ENCODE data around the gene LRP8. TPM values are rescaled to one million over a fixed set of nuclear protein-coding genes. Genes with fewer than 3 reads are reported as not detected.

LRP8 gene
- total and polyA plus RNA-seq, 9 of the 15 experiments (the other 6 are each of a cell fraction or from before 2014, with no cell fraction given), result 7.1 to 56.1 (median 31.3) TPM

- in situ Hi-C loops (cut with MboI), result no loop called here
- peak; percentile 25 for TF ChIP-seq FUS (optimal IDR thresholded peaks at IDR 0.05; ENCODE audit: low read depth, low read length)
- peak; percentile 9; the same call in 1 of the 2 replicates for TF ChIP-seq ZBTB33 (CRISPR knock-in tag; IDR thresholded peaks at IDR 0.05)
- TF ChIP-seq MNT (conservative IDR thresholded peaks at IDR 0.05), result peak; percentile 90 to 96
- no peak for TF ChIP-seq ZNF140 (CRISPR knock-in tag; IDR thresholded peaks at IDR 0.05)
- peak; percentile 80 for TF ChIP-seq MGA (IDR thresholded peaks at IDR 0.05)
Observed at GRCh38 chr1:53326598-53327181, 1.2 kb downstream of the LRP8 start.

More at GRCh38 chr1:53326598-53327181, 1.2 kb downstream of the LRP8 start:
- Histone ChIP-seq H3K4me1 (replicated peaks in 1 of 2; ENCODE audit: control insufficient read depth in 2 of 2, insufficient read depth in 2 of 2, low read length in 2 of 2) (peaks cover 14 to 42% of the 10 kb centered on the region in 2 experiments), H3K9me3 (replicated peaks; ENCODE audit: control insufficient read depth, insufficient read depth, low read depth, low read length) (no peaks in the 10 kb centered on the region), H3K9ac (ENCODE audit: insufficient read depth in 1 of 2, low read depth in 2 of 2, low read length in 2 of 2) (peak overlapping the region; percentile 90 to 99), H4K20me1 (replicated peaks; ENCODE audit: control insufficient read depth, insufficient read depth, low read length) (peaks cover 13% of the 10 kb centered on the region; the same call in 1 of the 2 replicates), H3K36me3 (ENCODE audit: control insufficient read depth, insufficient read depth, low read length) (peaks cover 40% of the 10 kb centered on the region), H3K4me2 (ENCODE audit: insufficient read depth, low read length) (peak overlapping the region; percentile 94), H3K4me3 (peak overlapping the region; percentile 86), H3K27me3 (ENCODE audit: control insufficient read depth in 2 of 2, insufficient read depth in 2 of 2, low read length in 2 of 2) (peaks cover 2 to 7% of the 10 kb centered on the region in 2 experiments; a peak in 1 of 5 replicates), H2AFZ (ENCODE audit: low read depth, low read length) (peak overlapping the region; percentile 73), H3K79me2 (ENCODE audit: control insufficient read depth, insufficient read depth, low read length) (peaks cover 54% of the 10 kb centered on the region), H3K9me1 (ENCODE audit: control insufficient read depth, insufficient read depth, low read length) (no peaks in the 10 kb centered on the region), H3K27ac (ENCODE audit: extremely low read depth, low read depth, low read length) (peak overlapping the region; percentile 92)
- ATAC-seq, result peak; percentile 60
- DNase-seq (ENCODE audit: extremely low read depth in 1 of 4, low spot score in 3 of 4), result peak in 3 of 4 experiments; percentile 48 to 65 (median 50)
- ChIA-PET CTCF (ENCODE audit: low intra/inter-chr PET ratio) (no interaction called here), POLR2A (interaction anchor here (0.6 to 3.3 kb wide), 10 partner anchors 8 to 997 kb away, joined by 3 to 18 read pairs (median 3); no protein-coding TSS in a partner anchor)
- BruUV-seq (replicated peaks), result TSS peak; percentile 99
- intact Hi-C loops (cut with micrococcal nuclease), result loop anchor here (2.0 to 5.0 kb wide), 3 partner anchors 34 to 66 kb away; no protein-coding TSS in a partner anchor
- under 1% methylated on average over 52 of the region's 53 CpGs for WGBS (ENCODE audit: insufficient coverage, low coverage, missing lambda C conversion rate)
- no peak for FAIRE-seq

Data from K562 (cell line).